UCSD-AML1 (cell line): ENCODE measurements around the gene ADAMTS20.

Experiments
- DNase-seq: peaks from one replicate; lab custom pipeline; 2025; ENCODE audit not compliant: unreplicated experiment; lab: John Stamatoyannopoulos, UW

The ADAMTS20 gene

DNA sequence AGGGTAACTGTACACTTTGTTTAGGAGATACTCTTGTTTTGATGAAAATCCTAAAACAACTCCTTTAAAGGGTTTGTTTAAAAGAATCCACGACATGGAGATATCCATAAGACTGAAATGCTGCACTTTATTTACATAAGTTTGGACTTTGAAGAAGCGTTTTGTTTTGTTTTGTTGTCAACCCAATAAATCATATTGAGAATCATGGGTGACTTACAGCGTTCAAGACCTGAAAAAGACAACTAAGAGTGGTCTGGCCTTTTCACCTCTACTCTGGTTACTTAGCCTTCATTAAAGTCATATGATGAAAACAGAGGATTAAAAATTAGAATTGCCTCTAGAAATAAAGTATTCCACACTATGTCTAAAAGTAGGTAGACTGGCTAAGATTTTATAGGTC lies 234.8 kb downstream of the ADAMTS20 start:
- no peak for DNase-seq

DNA sequence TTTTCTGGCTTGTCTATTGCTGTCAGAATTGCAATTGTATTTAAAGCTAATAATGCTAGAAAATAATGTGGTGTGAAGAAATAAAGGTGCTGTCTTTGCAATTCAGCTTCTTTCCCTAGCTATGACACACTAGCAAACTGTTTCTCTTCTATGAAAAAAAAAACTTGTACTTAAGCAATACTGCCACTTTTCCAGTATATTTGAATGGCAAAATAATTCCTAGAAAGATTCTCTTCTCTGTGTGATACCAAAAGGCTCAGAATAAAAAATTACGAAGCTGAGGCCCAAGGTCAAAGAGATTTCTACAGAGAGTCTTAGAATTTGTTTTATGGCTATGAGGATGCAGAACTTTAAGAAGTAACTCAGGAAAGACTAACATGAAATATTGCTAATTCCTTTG lies 235.5 kb downstream of the ADAMTS20 start:
- DNase-seq = no peak

DNA sequence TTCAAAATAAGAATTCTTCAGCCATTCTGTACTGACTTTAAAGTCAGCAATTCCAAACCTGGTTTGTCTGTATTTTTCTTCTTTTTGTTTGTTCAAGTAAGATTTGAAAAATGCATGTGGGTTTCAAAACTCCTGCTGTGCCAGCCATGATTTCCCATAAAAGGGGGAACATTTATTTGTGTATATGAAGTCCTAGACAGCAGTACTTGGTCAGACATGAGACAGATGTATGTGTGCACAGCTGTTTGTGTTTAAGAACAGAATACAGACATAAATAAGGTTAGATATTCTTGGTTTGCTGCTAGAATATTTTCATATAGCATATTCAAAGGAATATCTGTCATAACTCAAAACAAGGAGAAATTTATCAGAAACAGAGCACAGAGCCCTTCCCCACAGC lies 236.0 kb downstream of the ADAMTS20 start:
- no peak for DNase-seq

DNA sequence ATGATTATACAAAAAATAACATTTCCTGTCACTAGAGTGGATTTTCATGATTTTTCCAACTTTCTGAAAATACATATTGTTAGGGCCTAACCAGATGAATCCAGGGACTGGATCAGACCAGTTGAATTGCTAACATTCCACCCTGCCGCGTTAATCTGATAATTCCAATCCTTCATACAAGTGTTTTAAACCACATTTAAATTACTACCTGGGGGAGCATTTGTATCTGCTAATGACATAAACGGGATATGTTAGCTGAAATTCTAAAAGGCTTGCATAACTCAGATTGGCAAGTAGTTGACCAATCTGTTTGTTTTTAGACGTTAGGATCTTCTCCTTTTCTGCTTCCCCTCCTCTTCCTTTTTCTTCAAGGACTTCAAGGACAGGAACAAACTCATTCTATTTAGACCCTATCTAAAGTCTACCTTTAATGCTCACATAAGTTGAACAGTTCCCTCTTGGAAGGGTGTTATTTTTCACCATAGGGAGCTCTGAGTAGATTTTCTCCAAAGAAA lies 239.0 kb downstream of the ADAMTS20 start:
- no peak for DNase-seq

DNA sequence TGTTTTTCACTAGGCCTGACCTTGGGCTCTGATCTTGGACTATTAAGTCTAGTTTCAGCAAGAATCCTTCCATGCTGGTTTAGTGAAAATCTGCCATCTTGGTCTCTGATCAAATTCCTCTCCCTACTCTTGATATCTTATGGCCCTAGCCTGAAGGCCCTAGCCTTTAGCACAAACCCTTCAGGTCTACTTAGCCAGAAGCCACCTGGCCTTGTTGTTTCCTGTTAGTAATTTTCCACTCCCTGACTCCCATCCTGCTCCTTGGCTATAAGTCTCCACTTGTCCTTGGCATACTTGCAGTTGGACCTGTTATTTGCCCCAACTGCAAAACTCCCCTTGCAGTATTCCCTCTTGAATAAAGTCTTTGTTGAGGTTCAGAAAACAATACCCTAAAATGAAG lies 241.4 kb downstream of the ADAMTS20 start:
- no peak for DNase-seq

DNA sequence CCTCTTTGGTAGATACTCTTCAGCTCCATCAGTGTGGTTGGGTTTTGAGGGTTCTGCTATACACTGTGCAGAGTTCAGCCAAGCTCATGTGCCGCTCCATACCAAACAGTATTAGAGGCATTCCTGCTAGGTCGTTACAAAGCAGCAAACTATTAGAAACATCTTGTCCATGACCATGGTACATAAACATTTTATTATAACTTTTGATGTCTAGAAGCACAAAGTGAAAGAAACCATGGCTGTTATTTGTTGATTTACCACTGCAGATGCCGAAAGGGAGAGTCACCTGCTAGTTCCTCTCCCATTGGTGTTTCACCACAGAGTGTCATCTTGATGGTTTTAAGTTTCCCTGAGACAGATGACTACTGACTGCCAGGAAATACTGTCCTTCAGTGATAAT lies 242.0 kb downstream of the ADAMTS20 start:
- DNase-seq = no peak

DNA sequence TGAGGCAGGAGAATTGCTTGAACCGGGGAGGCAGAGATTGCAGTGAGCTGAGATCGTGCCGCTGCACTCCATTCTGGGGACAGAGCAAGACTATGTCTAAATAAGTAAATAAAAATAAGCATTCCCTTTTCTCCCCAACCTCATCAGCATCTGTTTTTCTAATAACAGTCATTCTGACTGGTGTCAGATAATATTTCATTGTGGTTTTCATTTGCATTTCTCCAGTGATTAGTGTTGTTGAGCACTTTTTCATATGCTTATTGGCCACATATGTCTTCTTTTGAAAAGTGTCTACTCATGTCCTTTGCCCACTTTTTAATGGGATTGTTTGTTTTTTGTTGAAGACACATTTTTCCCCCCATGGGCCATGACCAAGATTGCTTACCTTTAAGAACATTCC lies 243.2 kb downstream of the ADAMTS20 start:
- DNase-seq = no peak

DNA sequence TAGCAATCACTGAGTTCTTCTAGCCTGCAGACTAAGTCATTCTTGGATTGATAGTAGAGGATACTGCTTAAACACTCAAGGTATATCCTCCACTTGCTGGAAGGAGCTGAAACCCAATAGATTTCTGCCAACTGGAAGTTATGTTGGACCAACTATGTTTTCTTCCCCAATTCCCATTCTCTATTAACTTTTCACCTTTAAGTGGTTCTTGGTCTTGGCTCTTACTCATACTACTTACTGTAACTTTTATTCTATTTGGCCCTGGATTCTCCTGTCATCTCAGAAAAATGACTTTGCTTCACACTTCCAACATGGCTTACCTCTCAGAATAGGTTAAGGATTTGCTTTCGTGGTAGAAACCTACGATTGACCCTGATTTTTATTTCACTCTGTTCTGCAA lies 244.9 kb downstream of the ADAMTS20 start:
- no peak for DNase-seq

DNA sequence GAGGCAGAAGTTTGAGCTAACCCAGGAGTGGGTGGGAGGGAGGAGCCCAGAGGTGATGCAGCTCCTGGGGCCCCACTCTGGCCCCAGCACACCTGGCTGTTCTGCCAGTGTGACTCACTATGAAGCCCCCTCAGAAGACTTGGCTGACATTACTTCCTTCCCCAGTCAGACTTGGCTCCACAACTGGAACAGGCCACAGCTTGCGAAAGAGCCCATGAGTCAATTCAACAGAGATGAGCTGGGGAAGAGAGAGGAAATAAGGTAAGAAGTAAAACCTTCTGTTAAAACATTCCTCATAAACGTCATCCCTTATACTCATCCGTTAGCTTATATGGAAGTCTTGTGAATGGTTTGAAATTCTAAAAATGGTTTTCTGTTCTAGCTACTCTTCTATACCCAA lies 245.9 kb downstream of the ADAMTS20 start:
- no peak for DNase-seq

DNA sequence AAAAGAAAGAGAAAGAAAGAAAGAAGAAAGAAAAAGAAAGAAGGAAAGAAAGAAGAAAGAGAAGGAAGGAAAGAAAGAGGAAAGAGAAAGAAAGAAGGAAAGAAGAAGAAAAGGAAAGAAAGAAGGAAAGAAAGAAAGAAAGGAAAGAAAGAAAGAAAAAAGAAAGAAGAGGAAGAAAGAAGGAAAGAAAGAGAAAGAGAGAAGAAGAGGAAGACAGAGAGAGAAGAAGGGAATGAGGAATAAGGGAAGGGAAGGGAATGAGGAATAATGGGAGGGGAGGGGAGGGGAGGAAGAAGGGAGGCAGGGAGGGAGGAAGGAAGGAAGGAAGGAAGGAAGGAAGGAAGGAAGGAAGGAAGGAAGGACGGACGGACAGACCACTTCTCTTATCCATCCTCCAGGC lies 246.9 kb downstream of the ADAMTS20 start:
- no peak for DNase-seq
